Right atrium auricular region (tissue), 2 donors: ENCODE results near the gene AP2B1. TPM values are rescaled to one million over a fixed set of nuclear protein-coding genes. Genes with fewer than 3 reads are reported as not detected.

Experiments
- DNase-seq: peaks from one replicate; pipeline ENCODE4 v3.0.0-alpha.2; 2019; ENCODE audit warnings: low spot score
- H3K27ac ChIP-seq, 2 donors: fragments of 200-600 bp; sonication (generic); 1 replicate in 1 of 2; 2 replicates in 1 of 2; pipeline ENCODE4 v1.5.1; 2016 to 2019
- H3K27me3 ChIP-seq, 2 donors: fragments of 200-600 bp; sonication (generic); one replicate each; pipeline versions ENCODE4 v1.5.1 to v1.6.0; 2017 to 2019
- H3K36me3 ChIP-seq: fragments of 200-600 bp; sonication (generic); one replicate; pipeline ENCODE4 v1.5.1; 2016
- H3K4me1 ChIP-seq, 2 donors: fragments of 200-600 bp; sonication (generic); one replicate each; pipeline versions ENCODE4 v1.5.1 to v1.6.0; 2017 to 2019
- H3K4me3 ChIP-seq, 2 donors: fragments of 200-600 bp; sonication (generic); 1 replicate in 1 of 2; 2 replicates in 1 of 2; pipeline ENCODE4 v1.5.1; 2017 to 2019; ENCODE audit warnings: mild to moderate bottlenecking in 1 of 2, moderate library complexity in 1 of 2
- H3K9me3 ChIP-seq, 2 donors: fragments of 200-600 bp; sonication (generic); one replicate each; pipeline ENCODE4 v1.5.1; 2019
- total RNA-seq, 2 donors: library from RNA; depleted of rRNA; stranded (reverse); fragments of >200 nt; gene quantifications; one replicate each; pipeline ENCODE4 v1.1.0, GENCODE V29; 2016
- TF ChIP-seq, protein P1 (sequence below), 2 donors: fragments of 200-600 bp; sonication (generic); IDR thresholded peaks; one replicate each; pipeline ENCODE4 v1.5.1; 2019; ENCODE audit warnings: antibody characterized with exemption in 2 of 2

AP2B1 gene
- total RNA-seq, 2 donors from 2014 or later, result 79.8 to 80.1 TPM

GRCh38 chr17:35666070-35666469, 78.9 kb downstream of the AP2B1 start:
- peaks cover 0 to 11% of the 10 kb centered on the region in 2 donors for H3K4me1 ChIP-seq

GRCh38 chr17:35666967-35667532, 79.9 kb downstream of the AP2B1 start:
- no peak for DNase-seq
- Histone ChIP-seq H3K36me3 (peaks cover 19% of the 10 kb centered on the region), H3K4me1 (peaks cover 0 to 11% of the 10 kb centered on the region in 2 donors), H3K9me3 (no peaks in the 10 kb centered on the region), H3K27me3 (no peaks in the 10 kb centered on the region), H3K4me3 (no peak overlapping the region), H3K27ac (no peak overlapping the region)
- TF ChIP-seq, protein P1, sequence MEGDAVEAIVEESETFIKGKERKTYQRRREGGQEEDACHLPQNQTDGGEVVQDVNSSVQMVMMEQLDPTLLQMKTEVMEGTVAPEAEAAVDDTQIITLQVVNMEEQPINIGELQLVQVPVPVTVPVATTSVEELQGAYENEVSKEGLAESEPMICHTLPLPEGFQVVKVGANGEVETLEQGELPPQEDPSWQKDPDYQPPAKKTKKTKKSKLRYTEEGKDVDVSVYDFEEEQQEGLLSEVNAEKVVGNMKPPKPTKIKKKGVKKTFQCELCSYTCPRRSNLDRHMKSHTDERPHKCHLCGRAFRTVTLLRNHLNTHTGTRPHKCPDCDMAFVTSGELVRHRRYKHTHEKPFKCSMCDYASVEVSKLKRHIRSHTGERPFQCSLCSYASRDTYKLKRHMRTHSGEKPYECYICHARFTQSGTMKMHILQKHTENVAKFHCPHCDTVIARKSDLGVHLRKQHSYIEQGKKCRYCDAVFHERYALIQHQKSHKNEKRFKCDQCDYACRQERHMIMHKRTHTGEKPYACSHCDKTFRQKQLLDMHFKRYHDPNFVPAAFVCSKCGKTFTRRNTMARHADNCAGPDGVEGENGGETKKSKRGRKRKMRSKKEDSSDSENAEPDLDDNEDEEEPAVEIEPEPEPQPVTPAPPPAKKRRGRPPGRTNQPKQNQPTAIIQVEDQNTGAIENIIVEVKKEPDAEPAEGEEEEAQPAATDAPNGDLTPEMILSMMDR (IDR thresholded peaks at IDR 0.05), result no peak

More at GRCh38 chr17:35666070-35666469, 78.9 kb downstream of the AP2B1 start:
- no peak for DNase-seq
- Histone ChIP-seq H3K4me3 (no peak overlapping the region), H3K9me3 (no peaks in the 10 kb centered on the region), H3K27me3 (no peaks in the 10 kb centered on the region), H3K27ac (no peak overlapping the region), H3K36me3 (peaks cover 10% of the 10 kb centered on the region)
- TF ChIP-seq, protein P1 (IDR thresholded peaks at IDR 0.05), result no peak

DNA sequence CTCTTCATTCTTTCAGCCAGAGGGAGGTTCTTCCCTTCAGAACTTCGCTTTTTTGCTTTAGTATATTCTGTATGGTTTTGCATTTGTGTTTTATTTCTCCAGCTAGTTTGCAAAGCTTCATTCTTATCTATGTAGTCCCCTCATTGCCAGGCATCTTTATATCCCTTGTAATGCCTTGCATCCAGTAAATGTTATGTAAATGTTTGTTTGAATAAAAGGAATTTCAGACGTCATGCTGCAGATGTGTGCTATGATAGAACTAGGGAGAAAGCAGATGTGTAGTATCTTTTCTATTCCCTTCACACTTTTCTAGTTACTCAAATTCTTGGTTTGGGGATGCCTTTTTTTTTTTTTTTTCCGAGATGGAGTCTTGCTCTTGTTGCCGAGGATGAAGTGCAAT, 81.7 kb downstream of the AP2B1 start:
- Histone ChIP-seq H3K4me3 (no peak overlapping the region), H3K27ac (no peak overlapping the region), H3K36me3 (peaks cover 18% of the 10 kb centered on the region), H3K9me3 (no peaks in the 10 kb centered on the region), H3K4me1 (peaks cover 0 to 11% of the 10 kb centered on the region in 2 donors), H3K27me3 (no peaks in the 10 kb centered on the region)
- TF ChIP-seq, protein P1 (IDR thresholded peaks at IDR 0.05), result no peak
- DNase-seq, result no peak

- Histone ChIP-seq H3K27me3 (no peaks in the 10 kb centered on the region), H3K36me3 (peaks cover 27% of the 10 kb centered on the region), H3K4me1 (no peaks in the 10 kb centered on the region), H3K9me3 (no peaks in the 10 kb centered on the region), H3K27ac (no peak overlapping the region), H3K4me3 (no peak overlapping the region)
- TF ChIP-seq, protein P1 (IDR thresholded peaks at IDR 0.05), result no peak
- no peak for DNase-seq
Measured at GRCh38 chr17:35674552-35674951, 87.4 kb downstream of the AP2B1 start.

GRCh38 chr17:35676441-35676840, 89.3 kb downstream of the AP2B1 start:
- Histone ChIP-seq H3K4me3 (no peak overlapping the region), H3K9me3 (no peaks in the 10 kb centered on the region), H3K27me3 (no peaks in the 10 kb centered on the region), H3K27ac (no peak overlapping the region), H3K4me1 (no peaks in the 10 kb centered on the region), H3K36me3 (peaks cover 41% of the 10 kb centered on the region)
- TF ChIP-seq, protein P1 (IDR thresholded peaks at IDR 0.05), result no peak
- DNase-seq, result no peak
